Lower lobe of right lung (tissue), 2 donors: ENCODE data around the gene TBC1D2. TPM values are rescaled to one million over a fixed set of nuclear protein-coding genes. Genes with fewer than 3 reads are reported as not detected.

Experiments used
- ATAC-seq, 2 donors: fragments of 200-7000 bp; cut with Tn5 transposase; one replicate each; pipeline ENCODE4 v1.9.1; 2020 to 2022; ENCODE audit warnings: mild to moderate bottlenecking in 2 of 2, moderate library complexity in 2 of 2
- DNase-seq: peaks from one replicate; pipeline ENCODE4 v3.0.0-alpha.2; 2020
- H3K27ac ChIP-seq: fragments of 200-600 bp; one replicate; pipeline ENCODE4 v1.8.0; 2022
- H3K27me3 ChIP-seq: fragments of 200-600 bp; one replicate; pipeline ENCODE4 v1.8.0; 2022; ENCODE audit warnings: low read depth
- H3K36me3 ChIP-seq: fragments of 200-600 bp; one replicate; pipeline ENCODE4 v1.8.0; 2022; ENCODE audit warnings: mild to moderate bottlenecking
- H3K4me1 ChIP-seq: fragments of 200-600 bp; one replicate; pipeline ENCODE4 v1.8.0; 2022
- H3K4me3 ChIP-seq: fragments of 200-600 bp; one replicate; pipeline ENCODE4 v1.8.0; 2022; ENCODE audit warnings: mild to moderate bottlenecking
- H3K9me3 ChIP-seq: fragments of 200-600 bp; one replicate; pipeline ENCODE4 v1.8.0; 2022
- CTCF ChIP-seq: fragments of 200-600 bp; IDR thresholded peaks from one replicate; pipeline ENCODE4 v1.8.0; 2022; ENCODE audit warnings: antibody characterized with exemption, mild to moderate bottlenecking
- intact Hi-C: fragments of 100-400 bp; cut with DNase I; formaldehyde crosslinking; loops from one replicate; pipeline ENCODE4 v1.11.0; 2022
- total RNA-seq: library from RNA; stranded (reverse); fragmentation: NEBNext Ultra II Directional; extraction: Animal tissue kit (Norgen Biotek cat#: 25700); gene quantifications from one replicate; pipeline ENCODE4 v1.2.1, GENCODE V29; 2021
- donor health status: DM: no; HTN: yes; CAD: no; lungs with severe emphysema.

Gene TBC1D2
- total RNA-seq, 1 donor from 2014 or later = 64.3 TPM

GRCh38 chr9:98254228-98255060 is 1.0 kb downstream of the TBC1D2 start:
- H3K27ac ChIP-seq = peak overlapping the region; percentile 97
- no peak for TF ChIP-seq CTCF
- intact Hi-C loops = no loop called here
- no peak for ATAC-seq
- no peak for DNase-seq
- no peaks in the 10 kb centered on the region for H3K9me3 ChIP-seq
- H3K4me1 ChIP-seq = peaks cover 66% of the 10 kb centered on the region
- no peaks in the 10 kb centered on the region for H3K27me3 ChIP-seq
- H3K36me3 ChIP-seq = peaks cover 4% of the 10 kb centered on the region
- peak overlapping the region; percentile 94 for H3K4me3 ChIP-seq

DNA sequence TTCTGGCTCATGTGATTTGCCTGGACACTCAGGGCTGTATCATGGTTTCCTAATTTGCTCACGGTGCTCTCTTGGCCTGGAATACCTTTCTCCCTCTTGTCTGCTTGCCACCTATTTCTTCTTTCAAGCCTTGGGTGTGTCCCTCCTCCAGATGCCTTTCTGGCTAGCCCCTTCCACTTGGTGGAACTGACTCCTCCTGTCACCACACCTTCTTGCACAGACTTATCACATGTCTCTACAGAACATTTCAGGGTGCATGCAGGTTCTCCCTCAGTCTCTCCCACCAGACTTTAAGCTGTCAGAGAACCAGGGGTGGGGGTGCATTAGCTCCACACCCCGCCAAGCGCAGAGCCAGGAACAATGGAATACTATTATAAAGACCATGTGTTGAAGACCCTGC is 1.9 kb downstream of the TBC1D2 start:
- intact Hi-C loops = no loop called here
- Histone ChIP-seq H3K9me3 (no peaks in the 10 kb centered on the region), H3K27ac (peak overlapping the region; percentile 97), H3K27me3 (no peaks in the 10 kb centered on the region), H3K4me1 (peaks cover 75% of the 10 kb centered on the region), H3K4me3 (peak overlapping the region; percentile 94), H3K36me3 (peaks cover 12% of the 10 kb centered on the region)
- TF ChIP-seq CTCF = no peak
- DNase-seq (no peak), ATAC-seq (peak; percentile 3 to 11)

DNA sequence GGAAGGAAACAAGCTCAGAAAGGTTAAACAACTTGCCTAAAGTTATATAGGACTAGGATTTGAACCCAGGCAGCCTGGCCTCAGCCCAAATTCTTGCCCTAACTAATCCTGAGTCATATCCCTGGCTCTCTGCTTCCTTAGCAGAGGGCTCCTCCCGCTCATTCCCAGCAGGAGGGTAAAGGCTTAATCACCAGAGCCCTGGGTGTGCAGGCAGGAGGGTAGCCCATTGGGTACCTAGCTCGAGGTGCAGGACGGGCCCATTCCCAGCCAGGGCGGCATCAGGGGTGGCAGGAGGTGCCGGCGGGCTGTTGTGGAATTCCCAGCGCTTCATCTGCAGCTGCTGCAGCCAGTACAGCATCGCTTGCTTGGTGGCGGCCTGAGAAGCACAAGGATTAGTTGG is 3.9 kb downstream of the TBC1D2 start:
- TF ChIP-seq CTCF = no peak
- Histone ChIP-seq H3K9me3 (no peaks in the 10 kb centered on the region), H3K4me3 (no peak overlapping the region), H3K27me3 (no peaks in the 10 kb centered on the region), H3K27ac (peak overlapping the region; percentile 32), H3K36me3 (peaks cover 22% of the 10 kb centered on the region), H3K4me1 (peaks cover 84% of the 10 kb centered on the region)
- intact Hi-C loops = no loop called here
- ATAC-seq = no peak
- no peak for DNase-seq

- ATAC-seq (peak; percentile 7 to 20), DNase-seq (no peak)
- peaks cover 82% of the 10 kb centered on the region for H3K4me1 ChIP-seq
- H3K27ac ChIP-seq = peak overlapping the region; percentile 81
- intact Hi-C loops = no loop called here
- no peak for TF ChIP-seq CTCF
- H3K4me3 ChIP-seq = no peak overlapping the region
- H3K9me3 ChIP-seq = no peaks in the 10 kb centered on the region
- H3K27me3 ChIP-seq = no peaks in the 10 kb centered on the region
- peaks cover 22% of the 10 kb centered on the region for H3K36me3 ChIP-seq
Measured at GRCh38 chr9:98249771-98250170, 5.7 kb downstream of the TBC1D2 start.

DNA sequence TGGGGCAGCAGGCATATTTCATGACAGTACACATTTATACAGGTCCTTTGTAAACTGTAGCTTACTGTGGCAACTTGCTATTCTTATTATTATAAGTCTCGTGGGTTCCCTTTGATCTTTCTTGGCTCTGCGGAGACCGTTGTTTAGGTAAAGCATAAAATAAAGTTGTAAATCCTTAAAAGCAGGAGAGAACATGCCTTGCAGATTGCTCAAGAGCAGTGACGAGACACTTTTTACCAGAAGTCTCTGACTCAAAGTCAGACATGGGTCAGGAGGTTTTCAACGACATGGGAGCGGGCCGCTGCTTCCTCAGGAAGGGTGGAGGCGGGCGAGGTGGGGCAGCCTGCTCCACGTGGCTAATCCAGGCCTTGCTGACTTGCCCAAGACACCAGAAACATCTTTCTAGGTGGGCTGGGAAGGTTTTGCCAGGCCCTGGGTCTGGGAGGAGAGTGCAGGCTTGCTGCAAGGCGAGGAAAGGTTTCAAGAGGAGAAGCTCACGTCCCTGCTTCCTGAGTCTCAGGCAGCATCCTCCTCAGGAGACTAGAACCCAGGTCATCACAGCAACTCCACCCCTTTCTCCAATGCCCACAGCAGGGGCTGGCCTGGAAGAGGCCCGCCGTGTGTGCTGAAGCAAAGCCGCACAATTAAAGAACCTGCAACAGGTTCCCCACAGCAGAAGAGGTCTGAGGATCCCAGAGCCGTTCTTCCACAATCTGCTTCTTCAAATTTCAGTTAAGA is 6.5 kb downstream of the TBC1D2 start:
- Histone ChIP-seq H3K4me1 (peaks cover 79% of the 10 kb centered on the region), H3K27me3 (no peaks in the 10 kb centered on the region), H3K36me3 (peaks cover 27% of the 10 kb centered on the region), H3K9me3 (no peaks in the 10 kb centered on the region), H3K4me3 (no peak overlapping the region), H3K27ac (peak overlapping the region; percentile 81)
- DNase-seq (peak; percentile 92), ATAC-seq (peak; percentile 82 to 88)
- TF ChIP-seq CTCF = no peak
- intact Hi-C loops = no loop called here
